GM19463 (cell line): ENCODE measurements around the gene HTR3E.

Experiments used
- ATAC-seq: cut with Tn5 transposase; IDR thresholded peaks from one replicate; pipeline ENCODE4 v1.9.1; 2021; ENCODE audit warnings: mild to moderate bottlenecking, moderate library complexity; ENCODE audit not compliant: unreplicated experiment

HTR3E gene

GRCh38 chr3:184155644-184156521 lies 59.0 kb downstream of the HTR3E start:
- peak; percentile 19 for ATAC-seq

- ATAC-seq = no peak
Observed at GRCh38 chr3:184156522-184156955, 59.7 kb downstream of the HTR3E start.
